OCI-LY1 (cell line): ENCODE data around the gene KIF16B.

Experiments
- H2AFZ ChIP-seq: fragments of 200-600 bp; sonication (generic), shearing (Covaris generic); 2 replicates; pipeline ENCODE4 v1.6.0; 2014; ENCODE audit warnings: antibody characterized with exemption, mild to moderate bottlenecking, low read length
- H3F3A ChIP-seq: fragments of 200-600 bp; sonication (generic), shearing (Covaris generic); 2 replicates; pipeline ENCODE4 v1.6.0; 2014; ENCODE audit warnings: mild to moderate bottlenecking, antibody characterized with exemption, low read length, moderate library complexity; ENCODE audit not compliant: insufficient read depth
- H3K27ac ChIP-seq: fragments of 200-600 bp; sonication (generic); 2 replicates; pipeline ENCODE4 v1.5.1; 2014; ENCODE audit warnings: low read length, mixed run types, mild to moderate bottlenecking, low read depth; ENCODE audit not compliant: poor library complexity, severe bottlenecking
- H3K27me3 ChIP-seq: fragments of 200-600 bp; sonication (generic); 2 replicates; pipeline ENCODE4 v1.6.0; 2014; ENCODE audit warnings: antibody characterized with exemption, mild to moderate bottlenecking, low read length, moderate library complexity; ENCODE audit not compliant: insufficient read depth
- H3K36me3 ChIP-seq: fragments of 200-600 bp; sonication (generic); 2 replicates; pipeline ENCODE4 v1.6.1; 2014; ENCODE audit warnings: mild to moderate bottlenecking, antibody characterized with exemption, low read length, moderate library complexity, mixed read lengths; ENCODE audit not compliant: insufficient read depth
- H3K4me1 ChIP-seq: fragments of 200-600 bp; sonication (generic); 2 replicates; pipeline ENCODE4 v1.5.1; 2014; ENCODE audit warnings: mild to moderate bottlenecking, low read length, moderate library complexity; ENCODE audit not compliant: insufficient read depth, severe bottlenecking
- H3K4me2 ChIP-seq: fragments of 200-600 bp; sonication (generic), shearing (Covaris generic); 2 replicates; pipeline ENCODE4 v1.6.1; 2014; ENCODE audit warnings: low read length
- H3K4me3 ChIP-seq: fragments of 200-600 bp; sonication (generic); 2 replicates; pipeline ENCODE4 v1.5.1; 2014; ENCODE audit warnings: low read length, low read depth, mild to moderate bottlenecking, mixed read lengths; ENCODE audit not compliant: poor library complexity, severe bottlenecking
- H3K79me2 ChIP-seq: fragments of 200-600 bp; shearing (Covaris generic); 2 replicates; pipeline ENCODE4 v1.6.1; 2016; ENCODE audit warnings: mixed run types, low read length, mixed read lengths; ENCODE audit not compliant: insufficient read depth
- H3K9ac ChIP-seq: fragments of 200-600 bp; sonication (generic), shearing (Covaris generic); 2 replicates; pipeline ENCODE4 v1.6.1; 2014; ENCODE audit warnings: mild to moderate bottlenecking, low read length, mixed read lengths
- H3K9me2 ChIP-seq: fragments of 200-600 bp; sonication (generic), shearing (Covaris generic); 2 replicates; pipeline ENCODE4 v1.6.1; 2014; ENCODE audit warnings: low read depth, mild to moderate bottlenecking, low read length, mixed read lengths
- H3K9me3 ChIP-seq: fragments of 200-600 bp; shearing (Covaris generic); 2 replicates; pipeline ENCODE4 v1.6.1; 2014; ENCODE audit warnings: low read length, mixed read lengths
- H4K20me1 ChIP-seq: fragments of 200-600 bp; sonication (generic), shearing (Covaris generic); 2 replicates; pipeline ENCODE4 v1.6.0; 2016; ENCODE audit warnings: mild to moderate bottlenecking, low read length; ENCODE audit not compliant: insufficient read depth
- EZH2 ChIP-seq: fragments of 200-600 bp; sonication (generic), shearing (Covaris generic); IDR thresholded peaks from 2 replicates; pipeline ENCODE4 v1.8.0; 2017; ENCODE audit warnings: borderline replicate concordance, mixed run types, mild to moderate bottlenecking, antibody characterized with exemption, low read length, moderate library complexity, mixed read lengths
- TF ChIP-seq, protein P1 (sequence below): fragments of 200-600 bp; sonication (generic), shearing (Covaris generic); IDR thresholded peaks from 2 replicates; pipeline ENCODE4 v1.5.1; 2017; ENCODE audit warnings: mild to moderate bottlenecking, antibody characterized with exemption, low read length, moderate library complexity, mixed read lengths

KIF16B gene

DNA sequence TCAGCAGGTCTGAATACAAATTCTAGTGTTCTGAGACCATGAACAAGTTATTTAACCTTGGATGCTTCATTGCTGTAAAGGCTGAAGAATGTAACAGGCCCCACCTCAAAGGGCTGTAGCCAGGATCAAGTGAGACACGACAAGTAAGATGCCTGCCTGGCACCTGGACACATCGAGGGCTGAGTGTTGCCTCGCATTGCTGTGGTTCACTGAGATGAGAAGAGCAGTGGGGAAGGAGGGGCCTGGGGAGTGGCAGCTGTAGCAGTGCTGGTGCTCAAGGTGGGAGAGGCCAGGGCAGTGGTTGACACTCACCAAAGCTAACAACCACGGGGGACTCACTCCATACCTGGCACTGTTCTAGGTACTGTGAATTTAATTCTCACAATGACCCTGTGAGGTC lies 187.8 kb downstream of the KIF16B start:
- Histone ChIP-seq H3K9ac (no peak overlapping the region), H3K79me2 (no peaks in the 10 kb centered on the region), H3K4me3 (no peak overlapping the region), H4K20me1 (no peaks in the 10 kb centered on the region), H3K27ac (no peak overlapping the region), H3K4me1 (no peaks in the 10 kb centered on the region), H3K4me2 (no peak overlapping the region), H2AFZ (no peak overlapping the region), H3K9me2 (no peaks in the 10 kb centered on the region), H3K36me3 (no peaks in the 10 kb centered on the region), H3K9me3 (no peaks in the 10 kb centered on the region), H3K27me3 (no peaks in the 10 kb centered on the region), H3F3A (no peaks in the 10 kb centered on the region)
- no peak for TF ChIP-seq EZH2
- TF ChIP-seq, protein P1, sequence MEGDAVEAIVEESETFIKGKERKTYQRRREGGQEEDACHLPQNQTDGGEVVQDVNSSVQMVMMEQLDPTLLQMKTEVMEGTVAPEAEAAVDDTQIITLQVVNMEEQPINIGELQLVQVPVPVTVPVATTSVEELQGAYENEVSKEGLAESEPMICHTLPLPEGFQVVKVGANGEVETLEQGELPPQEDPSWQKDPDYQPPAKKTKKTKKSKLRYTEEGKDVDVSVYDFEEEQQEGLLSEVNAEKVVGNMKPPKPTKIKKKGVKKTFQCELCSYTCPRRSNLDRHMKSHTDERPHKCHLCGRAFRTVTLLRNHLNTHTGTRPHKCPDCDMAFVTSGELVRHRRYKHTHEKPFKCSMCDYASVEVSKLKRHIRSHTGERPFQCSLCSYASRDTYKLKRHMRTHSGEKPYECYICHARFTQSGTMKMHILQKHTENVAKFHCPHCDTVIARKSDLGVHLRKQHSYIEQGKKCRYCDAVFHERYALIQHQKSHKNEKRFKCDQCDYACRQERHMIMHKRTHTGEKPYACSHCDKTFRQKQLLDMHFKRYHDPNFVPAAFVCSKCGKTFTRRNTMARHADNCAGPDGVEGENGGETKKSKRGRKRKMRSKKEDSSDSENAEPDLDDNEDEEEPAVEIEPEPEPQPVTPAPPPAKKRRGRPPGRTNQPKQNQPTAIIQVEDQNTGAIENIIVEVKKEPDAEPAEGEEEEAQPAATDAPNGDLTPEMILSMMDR: no peak

GRCh38 chr20:16381444-16381843 lies 191.8 kb downstream of the KIF16B start:
- no peak overlapping the region for H2AFZ ChIP-seq
- no peaks in the 10 kb centered on the region for H3F3A ChIP-seq
- H3K9ac ChIP-seq: no peak overlapping the region
- no peak overlapping the region for H3K27ac ChIP-seq
- H4K20me1 ChIP-seq: no peaks in the 10 kb centered on the region
- no peaks in the 10 kb centered on the region for H3K79me2 ChIP-seq
- H3K4me3 ChIP-seq: no peak overlapping the region
- no peaks in the 10 kb centered on the region for H3K27me3 ChIP-seq
- H3K9me3 ChIP-seq: no peaks in the 10 kb centered on the region
- no peaks in the 10 kb centered on the region for H3K36me3 ChIP-seq
- no peak for TF ChIP-seq EZH2
- TF ChIP-seq, protein P1: no peak
- no peaks in the 10 kb centered on the region for H3K4me1 ChIP-seq
- no peaks in the 10 kb centered on the region for H3K9me2 ChIP-seq
- H3K4me2 ChIP-seq: no peak overlapping the region

GRCh38 chr20:16378712-16379370 lies 194.4 kb downstream of the KIF16B start:
- Histone ChIP-seq H3K9me3 (no peaks in the 10 kb centered on the region), H3K27me3 (no peaks in the 10 kb centered on the region), H3K4me2 (no peak overlapping the region), H3K4me3 (no peak overlapping the region), H2AFZ (no peak overlapping the region), H3K9me2 (no peaks in the 10 kb centered on the region), H3K79me2 (no peaks in the 10 kb centered on the region), H3F3A (no peaks in the 10 kb centered on the region), H3K9ac (no peak overlapping the region), H3K36me3 (no peaks in the 10 kb centered on the region), H3K4me1 (no peaks in the 10 kb centered on the region), H3K27ac (no peak overlapping the region), H4K20me1 (no peaks in the 10 kb centered on the region)
- no peak for TF ChIP-seq EZH2
- TF ChIP-seq, protein P1: no peak
